ENCODE data around the gene SRA1. TPM values are rescaled to one million over a fixed set of nuclear protein-coding genes. Genes with fewer than 3 reads are reported as not detected.
A peak's percentile ranks its signal among the peaks of the same experiment; 100 is the strongest.

Gene SRA1
- total and polyA plus RNA-seq, 9 of the 15 experiments (the other 6 are each of a cell fraction or from before 2014, with no cell fraction given): 24.1 to 47.4 (median 41.3) TPM

DNA sequence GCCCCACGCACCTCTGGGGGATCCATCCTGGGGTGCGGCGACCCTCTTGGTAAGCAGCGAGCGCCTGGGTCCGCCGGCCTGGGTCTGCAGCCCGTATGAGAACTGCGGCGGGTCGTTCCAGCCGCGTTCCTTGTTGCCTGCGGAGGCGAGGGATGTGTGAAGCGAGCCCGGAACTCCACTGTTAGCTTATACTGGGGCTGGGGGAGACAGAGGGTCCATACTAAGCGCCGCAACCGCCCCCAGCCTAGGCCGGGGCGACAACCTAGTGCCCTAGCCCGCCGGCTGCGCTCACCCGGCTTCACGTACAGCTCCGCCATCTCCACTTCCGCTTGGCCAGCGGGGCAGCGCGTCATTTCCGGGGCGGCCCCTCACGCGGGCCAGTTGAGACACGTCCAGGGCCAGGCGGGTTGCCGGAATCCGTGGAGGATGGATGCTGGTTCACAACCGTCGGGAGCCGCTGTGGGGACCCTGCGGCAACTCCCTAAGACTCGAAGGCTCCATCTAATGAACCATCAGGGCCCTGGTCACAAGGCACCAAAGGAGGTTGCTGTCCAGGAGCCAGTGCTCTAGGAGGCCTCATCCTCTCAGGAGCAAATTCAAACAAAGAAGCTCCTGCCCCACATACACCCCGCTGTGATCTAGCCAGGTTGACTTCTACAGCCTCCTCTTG, at the start of gene SRA1 (continued):
- no peak for TF ChIP-seq MED1 (CRISPR knock-in tag; IDR thresholded peaks at IDR 0.05; ENCODE audit: borderline replicate concordance)
- TF ChIP-seq, protein P1, sequence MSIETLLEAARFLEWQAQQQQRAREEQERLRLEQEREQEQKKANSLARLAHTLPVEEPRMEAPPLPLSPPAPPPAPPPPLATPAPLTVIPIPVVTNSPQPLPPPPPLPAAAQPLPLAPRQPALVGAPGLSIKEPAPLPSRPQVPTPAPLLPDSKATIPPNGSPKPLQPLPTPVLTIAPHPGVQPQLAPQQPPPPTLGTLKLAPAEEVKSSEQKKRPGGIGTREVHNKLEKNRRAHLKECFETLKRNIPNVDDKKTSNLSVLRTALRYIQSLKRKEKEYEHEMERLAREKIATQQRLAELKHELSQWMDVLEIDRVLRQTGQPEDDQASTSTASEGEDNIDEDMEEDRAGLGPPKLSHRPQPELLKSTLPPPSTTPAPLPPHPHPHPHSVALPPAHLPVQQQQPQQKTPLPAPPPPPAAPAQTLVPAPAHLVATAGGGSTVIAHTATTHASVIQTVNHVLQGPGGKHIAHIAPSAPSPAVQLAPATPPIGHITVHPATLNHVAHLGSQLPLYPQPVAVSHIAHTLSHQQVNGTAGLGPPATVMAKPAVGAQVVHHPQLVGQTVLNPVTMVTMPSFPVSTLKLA (conservative IDR thresholded peaks at IDR 0.05): peak; percentile 56 to 82
- peak; percentile 66 for TF ChIP-seq MYC (IDR thresholded peaks at IDR 0.05; ENCODE audit: low read depth, low read length)
- peak; percentile 68; the same call in 1 of the 2 replicates for TF ChIP-seq MYC (CRISPR knock-in tag; IDR thresholded peaks at IDR 0.05; ENCODE audit: borderline replicate concordance, low read depth)
- 0 out of 2 replicates have a peak, but pooled peaks have one; percentile 39 for TF ChIP-seq PTBP1 (IDR thresholded peaks at IDR 0.05; ENCODE audit: low read depth, low read length)
- TF ChIP-seq, protein P2, sequence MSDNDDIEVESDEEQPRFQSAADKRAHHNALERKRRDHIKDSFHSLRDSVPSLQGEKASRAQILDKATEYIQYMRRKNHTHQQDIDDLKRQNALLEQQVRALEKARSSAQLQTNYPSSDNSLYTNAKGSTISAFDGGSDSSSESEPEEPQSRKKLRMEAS (CRISPR knock-in tag; IDR thresholded peaks at IDR 0.05): peak; percentile 60
- TF ChIP-seq, protein P3, sequence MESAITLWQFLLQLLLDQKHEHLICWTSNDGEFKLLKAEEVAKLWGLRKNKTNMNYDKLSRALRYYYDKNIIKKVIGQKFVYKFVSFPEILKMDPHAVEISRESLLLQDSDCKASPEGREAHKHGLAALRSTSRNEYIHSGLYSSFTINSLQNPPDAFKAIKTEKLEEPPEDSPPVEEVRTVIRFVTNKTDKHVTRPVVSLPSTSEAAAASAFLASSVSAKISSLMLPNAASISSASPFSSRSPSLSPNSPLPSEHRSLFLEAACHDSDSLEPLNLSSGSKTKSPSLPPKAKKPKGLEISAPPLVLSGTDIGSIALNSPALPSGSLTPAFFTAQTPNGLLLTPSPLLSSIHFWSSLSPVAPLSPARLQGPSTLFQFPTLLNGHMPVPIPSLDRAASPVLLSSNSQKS (CRISPR knock-in tag; IDR thresholded peaks at IDR 0.05): no peak
- TF ChIP-seq, protein P4, sequence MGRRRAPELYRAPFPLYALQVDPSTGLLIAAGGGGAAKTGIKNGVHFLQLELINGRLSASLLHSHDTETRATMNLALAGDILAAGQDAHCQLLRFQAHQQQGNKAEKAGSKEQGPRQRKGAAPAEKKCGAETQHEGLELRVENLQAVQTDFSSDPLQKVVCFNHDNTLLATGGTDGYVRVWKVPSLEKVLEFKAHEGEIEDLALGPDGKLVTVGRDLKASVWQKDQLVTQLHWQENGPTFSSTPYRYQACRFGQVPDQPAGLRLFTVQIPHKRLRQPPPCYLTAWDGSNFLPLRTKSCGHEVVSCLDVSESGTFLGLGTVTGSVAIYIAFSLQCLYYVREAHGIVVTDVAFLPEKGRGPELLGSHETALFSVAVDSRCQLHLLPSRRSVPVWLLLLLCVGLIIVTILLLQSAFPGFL (CRISPR knock-in tag; IDR thresholded peaks at IDR 0.05): no peak
- no peak for TF ChIP-seq JUN (IDR thresholded peaks at IDR 0.05; ENCODE audit: borderline replicate concordance, low read depth, low read length)
- 0 out of 2 replicates have a peak, but pooled peaks have one; percentile 67 for TF ChIP-seq JUN (CRISPR knock-in tag; IDR thresholded peaks at IDR 0.05; ENCODE audit: borderline replicate concordance)
- TF ChIP-seq, protein P5, sequence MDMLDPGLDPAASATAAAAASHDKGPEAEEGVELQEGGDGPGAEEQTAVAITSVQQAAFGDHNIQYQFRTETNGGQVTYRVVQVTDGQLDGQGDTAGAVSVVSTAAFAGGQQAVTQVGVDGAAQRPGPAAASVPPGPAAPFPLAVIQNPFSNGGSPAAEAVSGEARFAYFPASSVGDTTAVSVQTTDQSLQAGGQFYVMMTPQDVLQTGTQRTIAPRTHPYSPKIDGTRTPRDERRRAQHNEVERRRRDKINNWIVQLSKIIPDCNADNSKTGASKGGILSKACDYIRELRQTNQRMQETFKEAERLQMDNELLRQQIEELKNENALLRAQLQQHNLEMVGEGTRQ (CRISPR knock-in tag; IDR thresholded peaks at IDR 0.05): no peak
- TF ChIP-seq, protein P6, sequence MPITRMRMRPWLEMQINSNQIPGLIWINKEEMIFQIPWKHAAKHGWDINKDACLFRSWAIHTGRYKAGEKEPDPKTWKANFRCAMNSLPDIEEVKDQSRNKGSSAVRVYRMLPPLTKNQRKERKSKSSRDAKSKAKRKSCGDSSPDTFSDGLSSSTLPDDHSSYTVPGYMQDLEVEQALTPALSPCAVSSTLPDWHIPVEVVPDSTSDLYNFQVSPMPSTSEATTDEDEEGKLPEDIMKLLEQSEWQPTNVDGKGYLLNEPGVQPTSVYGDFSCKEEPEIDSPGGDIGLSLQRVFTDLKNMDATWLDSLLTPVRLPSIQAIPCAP (CRISPR knock-in tag; IDR thresholded peaks at IDR 0.05; ENCODE audit: borderline replicate concordance): no peak
- no peak for TF ChIP-seq PTTG1 (tag; IDR thresholded peaks at IDR 0.05; ENCODE audit: low read depth)
- TF ChIP-seq, protein P7, sequence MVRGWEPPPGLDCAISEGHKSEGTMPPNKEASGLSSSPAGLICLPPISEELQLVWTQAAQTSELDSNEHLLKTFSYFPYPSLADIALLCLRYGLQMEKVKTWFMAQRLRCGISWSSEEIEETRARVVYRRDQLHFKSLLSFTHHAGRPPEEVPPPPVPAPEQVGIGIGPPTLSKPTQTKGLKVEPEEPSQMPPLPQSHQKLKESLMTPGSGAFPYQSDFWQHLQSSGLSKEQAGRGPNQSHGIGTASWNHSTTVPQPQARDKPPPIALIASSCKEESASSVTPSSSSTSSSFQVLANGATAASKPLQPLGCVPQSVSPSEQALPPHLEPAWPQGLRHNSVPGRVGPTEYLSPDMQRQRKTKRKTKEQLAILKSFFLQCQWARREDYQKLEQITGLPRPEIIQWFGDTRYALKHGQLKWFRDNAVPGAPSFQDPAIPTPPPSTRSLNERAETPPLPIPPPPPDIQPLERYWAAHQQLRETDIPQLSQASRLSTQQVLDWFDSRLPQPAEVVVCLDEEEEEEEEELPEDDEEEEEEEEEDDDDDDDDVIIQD (CRISPR knock-in tag; IDR thresholded peaks at IDR 0.05): no peak
- TF ChIP-seq ZNF263 (CRISPR knock-in tag; IDR thresholded peaks at IDR 0.05; ENCODE audit: borderline replicate concordance): peak; percentile 17; the same call in 1 of the 2 replicates
- no peak for TF ChIP-seq ZNF507 (tag; conservative IDR thresholded peaks at IDR 0.05)
- TF ChIP-seq ARHGAP35 (IDR thresholded peaks at IDR 0.05; ENCODE audit: partially characterized antibody): no peak
- TF ChIP-seq CBX5 (IDR thresholded peaks at IDR 0.05; ENCODE audit: borderline replicate concordance, low read depth): no peak
